ENCODE results near the gene TEX26.

GRCh38 chr13:31018511-31018910 lies 86.1 kb downstream of the TEX26 start:
- no peak for TF ChIP-seq POLR2AphosphoS5 (IDR thresholded peaks at IDR 0.05; ENCODE audit: low read depth)
- TF ChIP-seq CTCF (IDR thresholded peaks at IDR 0.05; ENCODE audit: insufficient read depth, low read length) = no peak

All from HL-60 (cell line).